Activated CD4-positive, CD25-positive, alpha-beta regulatory T cell treated with anti-CD3 and anti-CD28 coated beads, Interleukin-2, amount 50 U/mL, for 24 hours (primary cell): ENCODE data around the gene THADA.
"Not testable (repeated sequence)": the region's sequence is repeated elsewhere in the genome, so short reads cannot be mapped to it uniquely, and the experiment has no call there.

Experiments used
- ATAC-seq, 2 donors: fragments of 150-1000 bp; cut with Tn5 transposase; one replicate each; pipeline ENCODE4 v1.10.0; 2021; ENCODE audit warnings: mild to moderate bottlenecking in 1 of 2, moderate library complexity in 1 of 2

The THADA gene

DNA sequence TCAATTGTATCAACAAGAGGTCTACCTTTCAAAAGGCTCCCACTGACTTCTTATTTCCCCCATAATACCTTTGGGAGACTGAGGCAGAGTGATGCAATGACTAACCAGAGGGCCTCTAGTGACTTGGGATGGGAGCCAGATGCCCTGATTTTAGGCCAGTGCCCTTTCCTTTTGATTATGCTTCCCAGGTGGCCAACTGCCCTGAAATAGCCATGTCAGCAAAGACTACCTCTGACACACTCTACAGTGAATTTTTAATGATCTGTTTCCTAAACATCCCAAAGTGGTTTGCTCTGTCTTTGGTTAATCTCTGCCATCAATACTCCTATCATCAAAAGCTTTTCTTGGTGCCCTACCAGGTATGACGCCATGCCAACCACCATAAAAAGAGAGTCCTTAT, 303.5 kb downstream of the THADA start:
- ATAC-seq, result no peak

DNA sequence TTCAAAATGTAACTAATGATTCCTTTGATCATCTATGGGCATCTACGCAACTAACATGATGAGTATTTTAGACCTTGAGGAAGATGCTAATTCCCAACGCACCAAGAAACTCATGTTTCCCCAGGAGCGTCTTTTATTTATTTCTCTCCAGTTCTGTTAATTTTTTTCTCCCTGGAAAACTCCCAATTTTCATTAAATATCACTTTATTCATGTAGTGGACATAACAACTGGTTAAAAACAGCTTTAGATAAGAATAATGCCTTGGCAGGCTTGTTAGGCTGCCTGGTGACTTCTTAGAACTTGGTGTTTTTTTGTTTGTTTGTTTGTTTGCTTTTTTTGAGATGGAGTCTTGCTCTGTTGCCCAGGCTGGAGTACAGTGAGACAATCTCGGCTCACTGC, 306.5 kb downstream of the THADA start:
- no peak for ATAC-seq

- ATAC-seq, result no peak
Observed at GRCh38 chr2:43288417-43289305, 307.2 kb downstream of the THADA start.

DNA sequence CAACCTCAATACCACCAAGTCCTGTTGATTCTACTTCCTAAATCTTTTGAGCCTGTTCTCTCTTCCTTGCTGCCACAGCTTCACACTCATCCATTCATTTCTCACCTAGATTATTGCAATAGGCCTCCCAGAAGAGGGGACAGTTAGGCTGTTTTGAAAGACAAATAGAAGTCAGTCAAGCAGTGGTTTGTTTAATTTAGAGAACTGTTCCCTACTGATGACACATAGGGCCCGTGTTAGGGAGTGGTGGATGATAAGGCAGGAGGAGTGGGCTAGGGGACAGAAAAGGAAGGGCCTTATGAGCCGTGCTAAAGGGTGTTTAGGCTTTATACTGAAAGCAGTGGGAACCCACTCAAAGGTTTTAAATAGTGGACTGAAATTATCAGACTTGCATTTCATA, 309.9 kb downstream of the THADA start:
- no peak for ATAC-seq

GRCh38 chr2:43284967-43285366, 310.9 kb downstream of the THADA start:
- ATAC-seq, result no peak

GRCh38 chr2:43284347-43284746, 311.5 kb downstream of the THADA start:
- not testable (repeated sequence) for ATAC-seq

GRCh38 chr2:43280994-43281393, 314.8 kb downstream of the THADA start:
- ATAC-seq, result peak in 1 of 2 donors; percentile 36

- no peak for ATAC-seq
Observed at GRCh38 chr2:43279317-43279840, 316.5 kb downstream of the THADA start.

DNA sequence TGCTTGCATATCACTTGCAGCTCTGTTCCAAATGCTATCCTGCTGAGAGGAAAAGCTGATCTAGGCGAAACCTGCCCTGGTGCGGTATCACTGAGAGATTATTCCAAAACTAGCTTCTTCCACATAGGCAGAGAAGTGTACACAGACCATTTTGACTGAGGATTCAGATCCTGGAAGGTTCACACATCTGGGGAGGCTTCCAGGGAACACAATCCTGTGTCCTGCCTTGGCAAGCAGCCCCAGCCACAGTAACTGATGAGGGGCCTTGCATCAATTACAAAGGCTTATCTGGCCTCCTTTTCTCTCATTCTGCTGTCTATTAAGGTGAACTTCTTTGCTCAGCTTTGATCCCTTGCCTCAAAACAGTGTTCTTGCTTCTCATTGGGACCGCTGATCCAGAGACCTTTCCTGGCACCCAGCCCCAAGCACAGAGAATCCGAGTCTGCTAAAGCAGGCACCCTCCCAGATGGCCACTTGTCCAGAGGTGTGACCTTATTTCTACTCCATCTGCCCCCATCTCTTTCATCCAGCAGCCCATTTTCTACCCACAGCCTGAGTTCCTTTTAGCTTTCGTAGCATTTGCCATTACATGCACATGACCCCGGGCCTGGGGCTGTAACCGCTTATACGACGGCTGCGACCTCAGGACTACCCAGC, 317.1 kb downstream of the THADA start:
- ATAC-seq, result no peak

GRCh38 chr2:43276962-43277391, 318.9 kb downstream of the THADA start:
- no peak for ATAC-seq

DNA sequence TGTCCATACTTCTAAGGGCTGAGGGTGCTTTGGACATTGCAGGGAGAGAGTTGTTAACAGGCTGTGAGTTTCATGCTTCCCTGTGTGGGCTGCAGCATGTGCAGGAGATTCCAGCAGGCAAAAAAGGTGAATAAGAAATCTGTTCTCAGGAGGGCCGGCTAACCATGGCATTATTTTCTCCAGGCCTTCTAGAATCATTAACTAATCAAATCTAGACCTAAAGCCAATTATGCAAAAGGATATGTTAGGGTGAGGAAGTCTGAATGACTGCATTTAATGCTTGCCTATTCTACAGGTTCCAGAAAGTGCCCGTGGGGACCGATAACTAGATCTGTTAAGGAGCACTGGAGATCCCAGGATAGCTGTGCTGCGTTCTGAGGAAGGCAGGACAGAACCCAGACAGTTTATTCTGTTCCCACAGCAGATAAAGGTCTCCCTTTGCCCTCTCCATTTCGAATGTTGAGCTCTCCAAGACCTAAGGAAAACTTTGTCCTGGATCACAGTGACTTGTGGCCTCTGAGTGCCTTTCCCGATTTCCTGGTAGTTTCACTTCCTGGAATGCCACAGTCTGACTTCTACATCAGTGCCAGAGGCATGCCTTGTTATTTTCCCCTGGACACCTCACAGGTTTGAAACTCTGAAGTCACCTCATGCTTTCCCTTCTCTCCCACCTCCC, 319.4 kb downstream of the THADA start:
- no peak for ATAC-seq

GRCh38 chr2:43274721-43275120, 321.1 kb downstream of the THADA start:
- no peak for ATAC-seq

DNA sequence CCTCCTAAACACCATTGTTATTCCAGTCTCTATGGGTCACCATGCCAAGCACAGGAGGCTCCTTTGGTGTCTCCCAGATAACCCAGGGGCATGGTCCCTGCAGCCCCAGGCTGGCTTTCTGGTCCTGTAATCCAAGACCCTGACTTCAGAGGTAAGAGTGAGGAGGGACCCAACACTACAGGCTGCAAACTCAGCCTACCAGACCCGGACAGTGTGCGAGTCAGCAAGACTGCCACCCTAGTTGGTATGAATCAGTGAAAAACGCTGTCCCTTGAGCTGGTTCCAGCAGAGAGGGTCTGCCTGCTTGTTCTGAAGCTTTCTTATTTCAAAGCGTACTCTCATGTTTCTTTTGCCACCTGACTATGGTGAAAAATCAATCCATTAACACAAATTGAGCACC, 321.8 kb downstream of the THADA start:
- ATAC-seq, result no peak

DNA sequence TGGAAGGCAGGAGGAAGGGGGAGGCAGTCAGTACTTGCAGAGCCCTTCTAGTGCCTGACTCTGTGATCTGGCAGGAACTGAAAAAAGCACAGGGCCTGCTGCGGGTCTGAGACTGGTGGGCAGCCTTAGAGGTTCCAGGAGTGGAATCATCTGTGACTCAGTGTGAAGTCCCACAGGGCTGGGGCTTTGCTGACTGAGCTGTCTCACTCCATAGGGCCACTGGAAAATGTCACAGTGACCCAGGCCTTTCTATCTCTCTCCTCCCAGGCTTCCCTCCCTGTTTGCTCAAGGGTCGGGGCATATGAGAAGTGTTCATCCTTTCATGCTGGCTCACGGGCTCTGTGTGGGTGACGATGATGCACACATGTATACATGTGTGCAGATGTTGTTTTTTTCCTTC, 322.3 kb downstream of the THADA start:
- peak in 1 of 2 donors; percentile 58 for ATAC-seq

DNA sequence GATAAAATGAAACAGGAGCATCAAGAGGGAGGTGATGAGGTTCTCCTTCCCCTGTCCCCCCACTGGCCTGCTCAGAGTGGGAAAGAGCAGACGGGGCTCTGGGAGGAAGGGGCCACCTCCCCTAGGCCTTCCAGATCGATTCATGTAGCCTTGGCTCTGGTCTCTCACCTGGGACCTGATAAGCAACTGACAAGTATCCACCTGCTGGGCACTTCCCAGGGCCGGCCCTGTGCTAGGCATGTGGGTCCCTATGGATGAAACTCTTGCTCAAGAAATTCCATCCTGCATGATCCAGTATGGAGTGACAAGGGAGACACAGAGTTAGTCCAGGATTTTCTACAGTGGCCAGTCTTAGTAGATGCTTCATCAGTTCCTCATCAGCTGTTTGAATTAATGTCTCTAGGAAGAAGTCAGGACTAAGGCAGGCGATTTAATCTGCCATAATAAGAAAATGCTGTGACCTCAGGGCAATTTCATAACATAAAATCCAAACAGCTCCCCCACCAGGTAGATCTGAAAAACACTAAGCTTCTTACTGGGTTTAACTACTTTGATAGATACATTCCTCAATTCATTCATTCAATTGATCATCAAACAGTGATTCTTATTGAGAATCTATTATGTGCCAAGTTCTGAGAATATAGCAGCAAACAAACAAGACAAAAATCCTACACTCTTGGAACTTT, 324.8 kb downstream of the THADA start:
- no peak for ATAC-seq

DNA sequence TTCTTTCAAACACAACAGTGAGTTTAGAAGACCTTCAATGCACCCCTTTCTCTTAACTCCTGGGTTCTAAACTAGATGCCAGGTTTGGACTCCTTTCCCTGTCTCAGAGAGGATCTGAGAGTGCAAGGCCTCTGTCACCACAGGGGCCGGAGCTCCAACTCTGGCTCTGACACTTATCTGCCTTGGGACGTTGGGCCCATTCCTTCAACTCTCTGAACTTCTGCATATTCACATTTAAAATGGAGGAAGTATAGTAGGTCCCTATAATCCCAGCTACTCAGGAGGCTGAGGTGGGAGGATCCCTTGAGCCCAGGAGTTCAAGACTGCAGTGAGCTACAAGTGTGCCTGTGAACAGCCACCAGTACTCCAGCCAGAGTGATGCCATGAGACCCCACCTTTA, 325.4 kb downstream of the THADA start:
- ATAC-seq, result no peak

GRCh38 chr2:43269706-43270105, 326.1 kb downstream of the THADA start:
- ATAC-seq, result no peak

DNA sequence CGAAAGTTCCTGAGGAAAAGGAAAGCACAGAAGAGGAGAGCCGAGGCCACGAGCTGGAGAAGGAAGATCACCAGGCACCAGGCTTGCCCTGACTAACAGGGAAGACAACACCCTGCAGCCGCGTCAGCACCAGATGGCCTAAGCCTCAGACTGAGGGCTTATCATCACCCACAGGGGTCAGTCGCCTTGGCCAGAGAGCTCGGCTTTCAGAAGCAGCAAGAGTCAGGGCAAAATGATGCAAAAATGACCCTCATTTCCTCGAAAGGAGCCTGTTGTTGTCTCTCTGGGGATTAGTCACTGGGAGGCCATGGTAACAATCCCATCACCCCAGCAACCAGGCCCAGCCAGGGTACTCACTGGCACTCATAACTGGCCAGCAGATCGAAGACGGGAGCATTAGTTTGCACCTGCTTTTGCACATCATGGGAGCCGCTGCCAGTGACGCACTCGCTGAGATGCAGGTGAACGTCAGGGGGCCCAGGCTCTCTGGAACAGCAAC, 326.7 kb downstream of the THADA start:
- ATAC-seq, result no peak

GRCh38 chr2:43268066-43268953, 327.5 kb downstream of the THADA start:
- no peak for ATAC-seq

GRCh38 chr2:43267381-43267780, 328.5 kb downstream of the THADA start:
- no peak for ATAC-seq

- no peak for ATAC-seq
Observed at GRCh38 chr2:43266711-43267111, 329.1 kb downstream of the THADA start.
